Kidney epithelial cell (primary cell): ENCODE results near the gene IL1B. TPM values are rescaled to one million over a fixed set of nuclear protein-coding genes. Genes with fewer than 3 reads are reported as not detected.

Experiments used
- DNase-seq: peaks from one replicate; pipeline ENCODE4 v3.0.0-alpha.2; 2010; ENCODE audit warnings: low read depth
- H3K27me3 ChIP-seq: 2 replicates; pipeline ENCODE4 v1.6.0; 2011; ENCODE audit warnings: low read length; ENCODE audit not compliant: control insufficient read depth, insufficient read depth
- H3K36me3 ChIP-seq: 2 replicates; pipeline ENCODE4 v1.5.1; 2011; ENCODE audit warnings: low read length; ENCODE audit not compliant: control insufficient read depth, insufficient read depth
- H3K4me3 ChIP-seq: 2 replicates; pipeline ENCODE4 v1.5.1; 2011; ENCODE audit warnings: low read depth, mild to moderate bottlenecking, control low read depth, low read length
- total RNA-seq: library from RNA; depleted of rRNA; stranded (reverse); fragments of >200 nt; gene quantifications from 2 replicates; pipeline ENCODE4 v1.2.3, GENCODE V29; 2015
- TF ChIP-seq, protein P1 (sequence below): IDR thresholded peaks from 2 replicates; pipeline ENCODE4 v1.5.1; 2011; ENCODE audit warnings: mild to moderate bottlenecking, moderate library complexity, low read length, control low read depth, inconsistent platforms; ENCODE audit not compliant: insufficient read depth, poor library complexity, severe bottlenecking

Gene IL1B
- total RNA-seq, 1 donor from 2014 or later: 0.13 TPM

DNA sequence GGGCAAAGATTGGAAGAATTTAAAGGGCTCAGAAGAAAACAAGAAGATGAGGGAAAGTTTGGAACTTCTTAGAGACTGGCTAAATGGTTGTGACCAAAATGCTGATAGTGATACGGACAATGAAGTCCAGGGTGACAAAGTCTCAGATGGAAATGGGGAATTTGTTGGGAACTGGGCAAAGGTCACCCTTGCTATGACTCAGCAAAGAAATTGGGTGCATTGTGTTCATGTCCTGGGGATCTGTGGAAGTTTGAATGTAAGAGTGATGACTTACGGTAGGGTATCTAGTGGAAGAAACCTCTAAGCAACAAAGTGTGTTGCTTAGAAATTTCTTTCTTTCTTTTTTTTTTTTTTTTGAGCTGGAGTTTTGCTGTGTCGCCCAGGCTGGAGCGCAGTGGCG lies 46.3 kb downstream of the IL1B start:
- Histone ChIP-seq H3K36me3 (no peaks in the 10 kb centered on the region), H3K27me3 (no peaks in the 10 kb centered on the region), H3K4me3 (no peak overlapping the region)
- no peak for DNase-seq
- TF ChIP-seq, protein P1, sequence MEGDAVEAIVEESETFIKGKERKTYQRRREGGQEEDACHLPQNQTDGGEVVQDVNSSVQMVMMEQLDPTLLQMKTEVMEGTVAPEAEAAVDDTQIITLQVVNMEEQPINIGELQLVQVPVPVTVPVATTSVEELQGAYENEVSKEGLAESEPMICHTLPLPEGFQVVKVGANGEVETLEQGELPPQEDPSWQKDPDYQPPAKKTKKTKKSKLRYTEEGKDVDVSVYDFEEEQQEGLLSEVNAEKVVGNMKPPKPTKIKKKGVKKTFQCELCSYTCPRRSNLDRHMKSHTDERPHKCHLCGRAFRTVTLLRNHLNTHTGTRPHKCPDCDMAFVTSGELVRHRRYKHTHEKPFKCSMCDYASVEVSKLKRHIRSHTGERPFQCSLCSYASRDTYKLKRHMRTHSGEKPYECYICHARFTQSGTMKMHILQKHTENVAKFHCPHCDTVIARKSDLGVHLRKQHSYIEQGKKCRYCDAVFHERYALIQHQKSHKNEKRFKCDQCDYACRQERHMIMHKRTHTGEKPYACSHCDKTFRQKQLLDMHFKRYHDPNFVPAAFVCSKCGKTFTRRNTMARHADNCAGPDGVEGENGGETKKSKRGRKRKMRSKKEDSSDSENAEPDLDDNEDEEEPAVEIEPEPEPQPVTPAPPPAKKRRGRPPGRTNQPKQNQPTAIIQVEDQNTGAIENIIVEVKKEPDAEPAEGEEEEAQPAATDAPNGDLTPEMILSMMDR: no peak

DNA sequence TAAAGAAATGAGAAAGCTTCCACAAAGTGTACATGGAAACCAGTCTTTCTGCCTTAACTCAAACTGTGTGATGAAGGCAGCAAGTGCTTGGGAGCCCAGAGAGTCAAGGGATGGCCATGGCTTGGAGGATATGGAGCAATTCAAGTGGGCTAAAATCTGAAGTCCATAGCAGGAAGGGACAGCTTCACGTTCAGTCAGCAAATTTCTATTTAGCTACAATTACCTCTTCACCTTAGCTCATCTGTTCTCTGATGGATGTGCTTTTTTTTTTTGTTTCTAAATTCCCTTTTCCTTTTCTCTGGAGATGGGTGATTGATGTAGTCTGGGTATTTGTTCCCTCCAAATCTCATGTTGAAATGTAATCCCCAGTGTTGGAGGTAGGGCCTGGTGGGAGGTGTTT lies 47.4 kb downstream of the IL1B start:
- no peaks in the 10 kb centered on the region for H3K27me3 ChIP-seq
- no peak overlapping the region for H3K4me3 ChIP-seq
- no peak for DNase-seq
- H3K36me3 ChIP-seq: no peaks in the 10 kb centered on the region
- TF ChIP-seq, protein P1: no peak

DNA sequence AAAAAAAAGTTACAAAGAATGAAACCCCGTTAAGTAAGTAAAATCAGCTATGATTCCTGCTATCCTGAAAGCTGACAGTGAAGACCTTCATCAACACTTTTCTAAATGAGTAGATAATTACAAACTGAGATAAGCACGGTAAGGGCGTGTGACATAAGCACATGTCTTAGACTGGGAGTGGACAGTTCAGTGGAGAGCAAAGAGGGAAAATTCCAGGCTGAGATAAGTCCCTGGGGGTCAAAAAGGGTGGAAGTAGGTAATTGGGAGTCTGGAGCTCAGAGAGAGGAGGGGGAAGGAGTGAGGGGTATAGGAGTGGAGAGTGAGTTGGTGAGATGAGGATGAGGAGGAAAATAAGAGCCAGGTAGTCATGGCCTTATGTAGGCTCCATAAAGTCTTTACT lies 47.9 kb downstream of the IL1B start:
- no peak for DNase-seq
- TF ChIP-seq, protein P1: no peak
- no peak overlapping the region for H3K4me3 ChIP-seq
- H3K27me3 ChIP-seq: no peaks in the 10 kb centered on the region
- no peaks in the 10 kb centered on the region for H3K36me3 ChIP-seq

DNA sequence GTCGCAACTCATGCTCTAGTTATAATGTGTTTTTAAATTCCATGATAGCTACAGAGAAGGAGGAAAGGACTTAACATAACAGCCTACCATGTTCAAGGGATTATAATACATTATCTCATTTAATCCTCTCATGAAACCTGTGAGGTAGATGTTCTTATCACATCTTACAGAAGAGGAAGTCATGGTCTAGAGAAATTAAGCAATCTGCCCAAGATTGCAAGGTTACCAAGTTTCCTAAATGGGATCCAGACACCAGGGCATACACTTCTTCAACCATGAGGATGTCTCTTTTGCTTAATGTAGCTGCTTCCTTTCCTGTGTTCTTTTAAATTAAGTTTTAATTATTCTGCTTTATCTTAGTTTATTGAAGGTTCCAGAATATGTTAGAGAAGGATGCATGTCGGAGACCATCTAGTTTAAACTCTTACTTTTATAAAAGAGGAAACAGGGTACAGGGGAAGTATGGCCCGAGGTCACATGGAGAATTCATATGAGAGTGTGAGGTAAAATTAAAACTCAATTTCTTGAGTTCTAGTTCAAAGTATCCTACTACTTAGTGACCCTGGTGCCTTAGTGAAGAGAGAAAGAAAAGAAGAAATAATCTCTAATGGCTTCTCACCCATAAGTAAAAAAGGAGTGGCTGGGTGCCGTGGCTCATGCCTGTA lies 48.7 kb downstream of the IL1B start:
- no peaks in the 10 kb centered on the region for H3K27me3 ChIP-seq
- no peak overlapping the region for H3K4me3 ChIP-seq
- TF ChIP-seq, protein P1: no peak
- no peak for DNase-seq
- H3K36me3 ChIP-seq: no peaks in the 10 kb centered on the region

DNA sequence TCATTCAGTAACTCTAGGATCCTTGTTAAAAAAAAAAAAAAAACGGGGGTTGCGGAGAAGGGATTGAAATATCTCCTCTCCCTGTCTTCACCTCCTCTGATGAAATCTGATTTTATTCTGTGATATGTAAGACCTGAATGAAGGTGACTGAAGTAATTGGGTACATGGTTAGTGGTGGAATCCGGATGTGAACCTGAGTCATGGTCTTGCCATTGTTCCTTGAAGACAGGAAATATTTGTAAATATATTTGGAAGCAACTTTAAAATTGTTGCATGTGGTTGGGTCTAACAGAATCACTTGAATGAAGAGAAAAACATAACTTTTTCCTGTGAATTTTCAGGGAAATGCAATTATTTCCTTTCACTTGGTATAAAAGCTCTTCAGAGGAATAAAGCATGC lies 49.3 kb downstream of the IL1B start:
- H3K4me3 ChIP-seq: no peak overlapping the region
- no peaks in the 10 kb centered on the region for H3K27me3 ChIP-seq
- DNase-seq: no peak
- H3K36me3 ChIP-seq: no peaks in the 10 kb centered on the region
- TF ChIP-seq, protein P1: no peak
